Neural progenitor cell (in vitro differentiated cells): Measurements from ENCODE around the gene GALNT2.

Experiments used
- CTCF ChIP-seq: fragments of 200-600 bp; sonication (generic); IDR thresholded peaks from 2 replicates; pipeline ENCODE4 v1.5.1; 2017; ENCODE audit warnings: antibody characterized with exemption, mild to moderate bottlenecking
- EZH2 ChIP-seq: fragments of 200-600 bp; sonication (generic); IDR thresholded peaks from 2 replicates; pipeline ENCODE4 v1.6.1; 2017; ENCODE audit warnings: antibody characterized with exemption, mild to moderate bottlenecking, moderate library complexity

DNA sequence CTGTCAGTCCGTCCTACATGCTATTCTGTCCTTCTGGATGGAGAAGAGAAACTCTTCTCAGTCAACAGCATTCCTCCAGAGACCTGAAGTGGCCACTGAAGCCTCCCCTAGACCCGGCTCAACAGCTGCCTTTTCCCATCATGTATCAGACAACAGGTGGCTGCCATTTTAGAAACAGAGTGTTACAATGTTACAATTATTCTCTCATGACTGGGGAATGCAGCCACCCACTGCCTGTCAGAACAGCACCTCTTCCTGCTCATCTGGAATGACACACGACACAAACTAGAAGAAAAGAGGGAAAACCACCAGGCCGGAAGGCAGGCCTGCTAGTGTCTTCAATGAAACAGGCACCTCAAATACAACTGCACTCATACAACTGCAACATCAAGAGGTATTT lies 253.8 kb downstream of the GALNT2 start:
- TF ChIP-seq CTCF (no peak), EZH2 (no peak)
